HG02571 (cell line): ENCODE results near the gene SUCLG2.

Experiments
- ATAC-seq: cut with Tn5 transposase; IDR thresholded peaks from one replicate; pipeline ENCODE4 v1.9.1; 2021; ENCODE audit warnings: mild to moderate bottlenecking, moderate library complexity; ENCODE audit not compliant: unreplicated experiment

The SUCLG2 gene, protein sequence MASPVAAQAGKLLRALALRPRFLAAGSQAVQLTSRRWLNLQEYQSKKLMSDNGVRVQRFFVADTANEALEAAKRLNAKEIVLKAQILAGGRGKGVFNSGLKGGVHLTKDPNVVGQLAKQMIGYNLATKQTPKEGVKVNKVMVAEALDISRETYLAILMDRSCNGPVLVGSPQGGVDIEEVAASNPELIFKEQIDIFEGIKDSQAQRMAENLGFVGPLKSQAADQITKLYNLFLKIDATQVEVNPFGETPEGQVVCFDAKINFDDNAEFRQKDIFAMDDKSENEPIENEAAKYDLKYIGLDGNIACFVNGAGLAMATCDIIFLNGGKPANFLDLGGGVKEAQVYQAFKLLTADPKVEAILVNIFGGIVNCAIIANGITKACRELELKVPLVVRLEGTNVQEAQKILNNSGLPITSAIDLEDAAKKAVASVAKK

DNA sequence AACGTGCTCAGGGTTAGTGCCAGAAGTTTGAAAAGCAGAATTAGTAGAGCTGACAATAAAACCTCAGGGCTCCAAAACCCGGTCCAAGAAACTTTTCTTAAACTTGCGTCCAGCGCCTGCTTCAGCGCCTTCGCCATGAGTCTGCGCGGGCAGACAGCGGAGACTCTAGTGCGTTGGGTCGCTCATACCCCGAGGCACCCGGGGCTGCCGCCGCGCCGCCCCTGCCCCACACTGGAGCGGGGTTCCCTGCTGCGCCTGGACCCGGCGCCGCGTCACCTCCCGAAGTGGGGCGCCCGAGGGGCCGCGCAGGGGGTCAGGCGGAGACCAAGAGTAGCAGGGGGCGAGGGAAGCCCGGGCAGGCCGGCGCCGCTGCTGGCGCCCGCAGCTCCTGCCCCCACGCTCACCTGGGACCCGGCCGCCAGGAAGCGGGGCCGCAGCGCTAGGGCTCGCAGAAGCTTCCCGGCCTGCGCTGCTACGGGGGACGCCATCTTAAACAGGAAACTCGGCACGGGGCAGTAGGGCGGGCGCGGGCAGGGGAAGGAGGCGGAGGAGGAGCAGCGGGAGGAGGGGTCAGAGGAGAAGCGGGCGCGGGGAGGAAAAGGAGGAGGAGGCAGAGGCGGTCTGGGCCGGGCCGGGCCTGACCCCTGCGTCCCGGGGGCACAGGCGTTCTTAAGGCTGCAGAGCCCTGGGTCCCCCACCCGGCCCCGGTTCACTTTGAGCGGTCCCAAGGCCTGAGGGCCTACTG is at the start of gene SUCLG2:
SUCLG2 (minus strand) TSS at position 514 of the 745 bp plus-strand sequence; CDS start at position 488, 26 bp downstream.
- peak; percentile 82 for ATAC-seq

DNA sequence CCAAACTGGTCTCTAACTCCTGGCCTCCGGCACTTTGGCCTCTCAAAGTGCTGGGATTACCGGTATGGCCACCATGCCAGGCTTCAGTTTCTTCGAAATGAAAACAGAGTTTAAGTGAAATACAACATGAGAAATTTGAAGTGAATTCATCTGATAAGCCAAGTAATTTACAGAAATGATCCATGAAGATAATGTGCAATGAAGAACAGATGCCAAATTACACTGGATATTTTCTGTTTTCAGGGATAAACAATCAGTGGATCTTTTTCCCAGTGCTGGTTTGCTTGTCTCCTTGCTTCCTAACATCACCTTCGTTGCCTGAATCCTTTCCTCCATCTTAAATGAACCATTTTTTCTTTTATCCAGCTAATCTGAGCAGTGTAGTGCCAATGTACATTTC is 46.2 kb upstream of the SUCLG2 start:
- ATAC-seq = no peak

GRCh38 chr3:67699882-67700281 is 45.5 kb upstream of the SUCLG2 start:
- no peak for ATAC-seq

DNA sequence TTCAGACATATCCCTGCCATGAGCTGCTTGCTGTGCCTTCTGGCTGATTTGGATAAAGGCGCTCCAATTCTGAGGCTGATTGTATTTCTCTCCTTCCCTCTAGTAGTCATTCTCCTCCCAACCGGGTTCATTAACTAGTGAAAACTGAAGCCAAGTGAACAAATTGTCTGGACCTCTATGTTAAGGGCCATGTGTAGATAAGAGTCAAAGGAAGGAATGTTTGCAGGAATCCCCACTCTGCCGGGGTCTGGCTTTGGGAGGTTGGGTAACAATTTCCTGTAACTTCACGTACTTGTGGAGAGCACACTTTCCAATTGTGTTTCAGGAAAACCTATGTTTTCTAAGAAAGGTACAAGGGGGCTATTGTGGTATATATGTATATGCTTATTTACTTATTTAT is 38.2 kb upstream of the SUCLG2 start:
- ATAC-seq = no peak

- ATAC-seq = no peak
Measured at GRCh38 chr3:67691926-67692325, 37.5 kb upstream of the SUCLG2 start.

DNA sequence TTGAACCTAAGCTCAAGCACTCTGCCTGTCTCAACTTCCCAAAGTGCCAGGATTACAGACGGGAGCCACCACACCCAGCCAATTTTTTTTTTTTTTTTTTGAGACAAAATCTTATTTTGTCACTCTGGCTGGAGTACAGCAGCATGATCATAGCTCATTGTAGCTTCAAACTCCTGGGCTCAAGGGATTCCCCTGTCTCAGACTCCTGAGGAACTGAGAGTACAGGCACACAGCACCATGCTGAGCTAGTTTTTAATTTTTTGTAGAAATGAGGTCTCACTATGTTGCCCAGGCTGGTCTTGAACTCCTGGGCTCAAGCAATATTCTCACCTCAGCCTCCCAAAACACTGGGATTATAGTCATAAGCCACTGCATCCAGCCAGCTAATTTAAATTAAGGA is 36.8 kb upstream of the SUCLG2 start:
- peak; percentile 61 for ATAC-seq

GRCh38 chr3:67689806-67690205 is 35.4 kb upstream of the SUCLG2 start:
- no peak for ATAC-seq

DNA sequence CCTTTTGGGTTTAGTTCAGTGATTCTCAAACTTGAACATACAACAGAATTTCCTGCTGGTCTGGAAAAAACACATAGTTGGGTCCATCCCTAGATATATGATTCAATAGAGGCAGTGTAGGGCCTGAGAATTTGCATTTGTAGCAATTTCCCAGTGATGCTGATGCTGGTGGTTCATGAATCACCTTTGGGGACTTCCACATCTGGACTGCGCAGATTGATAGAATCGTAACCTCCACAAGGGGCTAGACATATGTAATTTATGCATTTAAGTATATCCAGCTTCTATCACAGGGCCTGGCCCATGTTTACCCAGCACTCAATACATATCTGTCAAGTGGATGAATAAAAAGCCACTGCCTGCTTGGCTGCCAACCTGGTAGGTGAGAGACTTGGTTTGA is 33.8 kb upstream of the SUCLG2 start:
- ATAC-seq = no peak

DNA sequence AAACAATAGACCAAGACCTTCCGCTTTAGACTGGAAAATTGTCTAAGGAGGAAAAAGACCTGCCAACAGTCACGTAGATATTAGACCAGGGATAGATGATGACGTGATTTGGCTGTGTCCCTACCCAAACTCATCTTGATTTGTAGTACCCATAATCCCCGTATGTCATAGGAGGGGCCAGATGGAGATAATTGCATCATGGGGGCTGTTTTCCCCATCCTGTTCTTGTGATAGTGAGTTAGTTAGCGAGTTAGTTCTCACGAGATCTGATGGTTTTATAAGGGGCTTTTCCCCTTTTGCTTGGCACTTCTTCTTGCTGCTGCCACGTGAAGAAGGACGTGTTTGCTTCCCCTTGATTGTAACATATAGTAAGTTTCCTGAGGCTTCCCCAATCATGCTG is 31.7 kb upstream of the SUCLG2 start:
- no peak for ATAC-seq

- peak; percentile 99 for ATAC-seq
Measured at GRCh38 chr3:67685499-67685898, 31.1 kb upstream of the SUCLG2 start.

GRCh38 chr3:67684211-67684610 is 29.8 kb upstream of the SUCLG2 start:
- ATAC-seq = no peak

- ATAC-seq = no peak
Measured at GRCh38 chr3:67683522-67683921, 29.1 kb upstream of the SUCLG2 start.

DNA sequence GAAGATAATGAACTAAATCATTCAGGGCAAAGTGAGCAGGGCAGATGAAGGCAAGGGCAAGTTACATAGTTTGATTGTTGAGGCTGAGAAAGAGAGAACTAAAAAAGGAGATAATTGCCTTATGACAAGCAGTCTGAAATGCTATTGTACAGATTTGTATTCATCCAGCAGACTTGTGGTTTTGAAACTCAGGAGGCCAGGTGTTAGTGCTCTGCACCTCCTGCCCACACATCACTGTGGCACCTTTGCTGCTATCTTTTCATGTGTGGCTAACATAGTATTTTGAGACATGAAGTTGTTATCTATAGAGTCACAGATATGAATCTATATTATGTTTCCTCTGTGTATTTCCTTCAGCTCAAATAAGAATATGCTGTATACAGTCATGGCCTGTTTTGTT is 24.3 kb upstream of the SUCLG2 start:
- ATAC-seq = no peak

GRCh38 chr3:67674055-67674454 is 19.6 kb upstream of the SUCLG2 start:
- no peak for ATAC-seq

DNA sequence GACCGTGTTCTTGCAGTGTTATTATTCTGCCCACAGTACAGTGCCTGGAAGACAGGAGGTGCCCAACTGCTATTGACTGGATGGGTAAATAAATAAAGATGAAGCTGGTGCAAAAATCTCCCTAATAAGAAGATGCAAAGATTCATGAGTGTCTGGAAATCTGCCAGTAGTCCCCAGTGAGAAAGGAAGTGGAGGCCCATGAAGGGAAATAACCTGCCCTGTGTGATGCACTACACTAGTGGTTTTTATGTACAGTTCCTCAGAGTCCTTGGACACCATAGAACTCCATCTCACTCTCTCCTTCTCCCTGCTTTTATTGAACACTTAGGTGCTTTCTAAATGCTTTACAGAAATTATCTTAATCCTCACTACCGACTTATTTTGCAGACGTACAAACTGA is 8.3 kb upstream of the SUCLG2 start:
- ATAC-seq = no peak

DNA sequence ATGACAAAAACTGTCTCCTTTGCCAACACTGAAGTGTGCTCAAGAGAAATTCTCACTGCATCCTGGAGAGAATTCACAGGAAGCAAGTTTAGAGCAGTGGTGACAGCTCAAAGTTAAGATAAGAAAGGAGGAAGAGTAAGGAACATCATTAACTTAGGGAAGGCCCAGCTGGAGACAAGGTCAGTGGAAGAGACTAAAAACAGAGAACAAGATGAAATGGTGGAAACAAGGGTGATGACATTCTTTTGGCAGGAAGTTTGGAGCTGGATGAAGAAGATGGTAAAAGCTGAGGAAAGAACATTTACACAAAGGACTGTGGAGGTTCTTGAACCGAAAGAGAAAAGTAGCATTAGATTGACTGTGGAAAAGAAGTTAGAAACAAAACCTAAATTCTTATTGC is 6.7 kb upstream of the SUCLG2 start:
- no peak for ATAC-seq

- no peak for ATAC-seq
Measured at GRCh38 chr3:67657192-67657591, 2.8 kb upstream of the SUCLG2 start.

GRCh38 chr3:67656614-67657013 is 2.2 kb upstream of the SUCLG2 start:
- no peak for ATAC-seq

- ATAC-seq = peak; percentile 34
Measured at GRCh38 chr3:67655364-67656121, 1.1 kb upstream of the SUCLG2 start.

DNA sequence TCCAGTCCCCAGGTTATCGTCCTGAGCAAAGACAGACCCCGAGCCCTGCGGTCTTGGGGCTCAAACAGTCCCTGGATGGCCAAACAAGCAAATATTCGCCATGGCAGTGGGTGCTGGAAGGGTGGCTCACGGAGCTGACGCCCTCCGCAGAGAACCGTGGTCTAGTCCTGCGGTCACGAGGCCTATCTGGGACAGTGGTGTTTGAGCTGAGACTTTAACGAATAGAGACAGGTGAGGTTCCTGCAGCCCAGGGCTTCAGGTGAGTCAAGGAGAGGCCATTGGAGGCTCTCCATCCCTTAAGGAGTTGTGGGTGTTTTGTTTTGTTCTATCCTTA is 399 bp upstream of the SUCLG2 start:
- no peak for ATAC-seq

- peak; percentile 30 for ATAC-seq
Measured at GRCh38 chr3:67653425-67654098, 850 bp downstream of the SUCLG2 start.
